K562 (cell line): Measurements from ENCODE around the gene ANKRD60. TPM values are rescaled to one million over a fixed set of nuclear protein-coding genes. Genes with fewer than 3 reads are reported as not detected.

Experiments used
- AFF1 ChIP-seq, 2 experiments: fragments of 450-650 bp; IDR thresholded peaks; 2 replicates each; pipeline ENCODE4 v1.6.1; 2018; ENCODE audit warnings: mild to moderate bottlenecking in 2 of 2, low read depth in 1 of 2; ENCODE audit not compliant: partially characterized antibody in 2 of 2
- ARID1B ChIP-seq: fragments of 450-650 bp; IDR thresholded peaks from 2 replicates; pipeline ENCODE4 v1.6.1; 2016; ENCODE audit warnings: antibody characterized with exemption, mild to moderate bottlenecking, inconsistent platforms
- BCL6 ChIP-seq: fragments of 250-450 bp; sonication (Bioruptor Pico); IDR thresholded peaks from 2 replicates; pipeline ENCODE4 v1.4.0; 2020
- BMI1 ChIP-seq: fragments of 150-350 bp; IDR thresholded peaks from 2 replicates; pipeline ENCODE4 v1.6.1; 2014; ENCODE audit warnings: low read length
- CBFA2T2 ChIP-seq: fragments of 450-650 bp; conservative IDR thresholded peaks from 2 replicates; pipeline ENCODE4 v1.6.1; 2017; ENCODE audit warnings: mild to moderate bottlenecking
- KDM1A ChIP-seq, 2 experiments: fragments of 450-650 bp; IDR thresholded peaks; 2 replicates each; pipeline ENCODE4 v1.6.1; 2016; ENCODE audit warnings: mild to moderate bottlenecking in 2 of 2
- PTTG1 ChIP-seq: fragments of 450-650 bp; IDR thresholded peaks from 2 replicates; pipeline ENCODE4 v1.6.1; 2016; ENCODE audit warnings: low read depth, mild to moderate bottlenecking, missing genetic modification characterization, missing compliant biosample characterization
- TCF3 ChIP-seq: sonication (generic); formaldehyde crosslinking; IDR thresholded peaks from 2 replicates; pipeline ENCODE4 v1.4.0; 2020; ENCODE audit warnings: mild to moderate bottlenecking, missing genetic modification reagents
- TEAD4 ChIP-seq, 2 experiments: sonication (generic) in 1 of 2; formaldehyde crosslinking in 1 of 2; IDR thresholded peaks; 2 replicates each; pipeline versions ENCODE4 v1.6.1 to v1.8.0; 2012 to 2022; ENCODE audit warnings: borderline replicate concordance in 1 of 2, inconsistent platforms in 1 of 2, low read length in 1 of 2, mild to moderate bottlenecking in 1 of 2, missing genetic modification reagents in 1 of 2
- ZNF165 ChIP-seq: fragments of 250-450 bp; sonication (Bioruptor Pico); IDR thresholded peaks from 2 replicates; pipeline ENCODE4 v1.4.0; 2020; ENCODE audit warnings: borderline replicate concordance
- ZNF780A ChIP-seq: fragments of 250-450 bp; sonication (Bioruptor Pico); IDR thresholded peaks from 2 replicates; pipeline ENCODE4 v1.5.0; 2021; ENCODE audit warnings: mild to moderate bottlenecking
- ZNF785 ChIP-seq: fragments of 250-450 bp; sonication (Bioruptor Pico); IDR thresholded peaks from 2 replicates; pipeline ENCODE4 v1.4.0; 2020; ENCODE audit warnings: mild to moderate bottlenecking
- polyA plus RNA-seq, 8 experiments: library from polyadenylated mRNA; depleted of rRNA in 4 of 8; stranded (reverse) in 5 of 8; unstranded in 3 of 8; fragments of >200 nt; fragmentation: Nextera tagmentation in 2 of 8; fragmentation: Illumina TruSeq in 1 of 8; extraction: Ambion mirVana in 2 of 8; extraction: Trizol in 1 of 8; gene quantifications; 2 replicates each; pipeline versions ENCODE4 v1.2.1 to v1.2.3, GENCODE V29; 2011 to 2014; ENCODE audit warnings: inconsistent platforms in 1 of 8, missing spikeins in 1 of 8
- total RNA-seq, 7 experiments: library from RNA; depleted of rRNA in 6 of 7; stranded (reverse); fragments of >200 nt in 6 of 7; fragmentation: Illumina TruSeq in 2 of 7; extraction: Trizol in 2 of 7; gene quantifications; 2 replicates each; pipeline versions ENCODE4 v1.2.1 to v1.2.3, GENCODE V29; 2011 to 2021; ENCODE audit warnings: low replicate concordance in 1 of 7
- TF ChIP-seq, protein P1 (sequence below): sonication (generic); formaldehyde crosslinking; IDR thresholded peaks from 2 replicates; pipeline ENCODE4 v1.8.1; 2023; ENCODE audit warnings: mild to moderate bottlenecking, missing genetic modification reagents
- TF ChIP-seq, protein P2 (sequence below): fragments of 450-650 bp; IDR thresholded peaks from 2 replicates; pipeline ENCODE4 v1.6.1; 2017; ENCODE audit warnings: antibody characterized with exemption, mild to moderate bottlenecking
- TF ChIP-seq, protein P3 (sequence below): fragments of 450-650 bp; formaldehyde crosslinking; conservative IDR thresholded peaks from 2 replicates; pipeline ENCODE4 v1.4.0; 2022; ENCODE audit warnings: mild to moderate bottlenecking, missing genetic modification characterization

The ANKRD60 gene
- total and polyA plus RNA-seq, 9 of the 15 experiments (the other 6 are each of a cell fraction or from before 2014, with no cell fraction given), result not detected

DNA sequence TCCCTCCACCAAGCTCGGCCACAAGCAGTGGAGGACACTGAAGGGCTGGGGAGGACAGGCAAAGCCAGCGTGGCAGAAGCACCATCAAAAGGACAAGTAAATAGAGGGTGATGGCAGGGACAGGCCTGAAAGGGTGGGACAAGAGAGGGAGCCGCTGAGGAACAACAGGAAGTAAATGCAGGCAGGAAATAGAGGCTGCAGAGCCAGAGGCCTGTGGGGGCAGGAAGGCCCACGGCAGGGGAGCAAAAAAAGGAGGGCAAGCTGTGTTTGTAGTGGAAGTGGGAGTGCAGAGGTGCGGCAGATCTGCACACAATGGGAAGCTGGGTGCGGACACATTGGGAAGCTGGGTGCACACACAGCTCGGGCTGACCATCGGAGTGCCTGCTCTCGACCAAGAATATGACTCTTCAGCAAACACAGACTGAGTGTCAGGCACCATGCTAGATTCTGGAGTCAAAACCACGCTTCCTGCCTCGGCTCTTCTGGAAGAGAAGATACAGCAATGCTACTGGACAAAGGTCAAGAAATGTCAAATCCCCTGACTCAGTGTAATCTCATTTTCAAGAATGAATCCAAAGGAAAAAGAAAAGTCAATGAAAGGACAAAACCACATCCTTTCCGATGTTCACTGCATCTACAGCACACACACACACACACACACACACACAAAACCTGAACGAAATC is 40.6 kb upstream of the ANKRD60 start (continued):
- TF ChIP-seq ARID1B (peak; percentile 70), ZNF780A (CRISPR knock-in tag) (no peak), TEAD4 (IDR thresholded peaks at IDR 0.05; ENCODE audit: low read length) (peak; percentile 46; the same call in 1 of the 2 replicates), TEAD4 (CRISPR knock-in tag; IDR thresholded peaks at IDR 0.05; ENCODE audit: borderline replicate concordance) (no peak), BCL6 (no peak), CBFA2T2 (peak; percentile 41), PTTG1 (tag) (no peak), ZNF165 (CRISPR knock-in tag) (no peak), AFF1 (IDR thresholded peaks at IDR 0.05; ENCODE audit: low read depth in 1 of 2, partially characterized antibody in 2 of 2) (no peak), KDM1A (IDR thresholded peaks at IDR 0.05) (peak; percentile 71 to 75; a peak in 3 of 4 replicates), ZNF785 (CRISPR knock-in tag) (no peak), BMI1 (no peak), TCF3 (CRISPR knock-in tag) (peak; percentile 66)
- TF ChIP-seq, protein P1, sequence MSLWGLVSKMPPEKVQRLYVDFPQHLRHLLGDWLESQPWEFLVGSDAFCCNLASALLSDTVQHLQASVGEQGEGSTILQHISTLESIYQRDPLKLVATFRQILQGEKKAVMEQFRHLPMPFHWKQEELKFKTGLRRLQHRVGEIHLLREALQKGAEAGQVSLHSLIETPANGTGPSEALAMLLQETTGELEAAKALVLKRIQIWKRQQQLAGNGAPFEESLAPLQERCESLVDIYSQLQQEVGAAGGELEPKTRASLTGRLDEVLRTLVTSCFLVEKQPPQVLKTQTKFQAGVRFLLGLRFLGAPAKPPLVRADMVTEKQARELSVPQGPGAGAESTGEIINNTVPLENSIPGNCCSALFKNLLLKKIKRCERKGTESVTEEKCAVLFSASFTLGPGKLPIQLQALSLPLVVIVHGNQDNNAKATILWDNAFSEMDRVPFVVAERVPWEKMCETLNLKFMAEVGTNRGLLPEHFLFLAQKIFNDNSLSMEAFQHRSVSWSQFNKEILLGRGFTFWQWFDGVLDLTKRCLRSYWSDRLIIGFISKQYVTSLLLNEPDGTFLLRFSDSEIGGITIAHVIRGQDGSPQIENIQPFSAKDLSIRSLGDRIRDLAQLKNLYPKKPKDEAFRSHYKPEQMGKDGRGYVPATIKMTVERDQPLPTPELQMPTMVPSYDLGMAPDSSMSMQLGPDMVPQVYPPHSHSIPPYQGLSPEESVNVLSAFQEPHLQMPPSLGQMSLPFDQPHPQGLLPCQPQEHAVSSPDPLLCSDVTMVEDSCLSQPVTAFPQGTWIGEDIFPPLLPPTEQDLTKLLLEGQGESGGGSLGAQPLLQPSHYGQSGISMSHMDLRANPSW, result no peak
- TF ChIP-seq, protein P2, sequence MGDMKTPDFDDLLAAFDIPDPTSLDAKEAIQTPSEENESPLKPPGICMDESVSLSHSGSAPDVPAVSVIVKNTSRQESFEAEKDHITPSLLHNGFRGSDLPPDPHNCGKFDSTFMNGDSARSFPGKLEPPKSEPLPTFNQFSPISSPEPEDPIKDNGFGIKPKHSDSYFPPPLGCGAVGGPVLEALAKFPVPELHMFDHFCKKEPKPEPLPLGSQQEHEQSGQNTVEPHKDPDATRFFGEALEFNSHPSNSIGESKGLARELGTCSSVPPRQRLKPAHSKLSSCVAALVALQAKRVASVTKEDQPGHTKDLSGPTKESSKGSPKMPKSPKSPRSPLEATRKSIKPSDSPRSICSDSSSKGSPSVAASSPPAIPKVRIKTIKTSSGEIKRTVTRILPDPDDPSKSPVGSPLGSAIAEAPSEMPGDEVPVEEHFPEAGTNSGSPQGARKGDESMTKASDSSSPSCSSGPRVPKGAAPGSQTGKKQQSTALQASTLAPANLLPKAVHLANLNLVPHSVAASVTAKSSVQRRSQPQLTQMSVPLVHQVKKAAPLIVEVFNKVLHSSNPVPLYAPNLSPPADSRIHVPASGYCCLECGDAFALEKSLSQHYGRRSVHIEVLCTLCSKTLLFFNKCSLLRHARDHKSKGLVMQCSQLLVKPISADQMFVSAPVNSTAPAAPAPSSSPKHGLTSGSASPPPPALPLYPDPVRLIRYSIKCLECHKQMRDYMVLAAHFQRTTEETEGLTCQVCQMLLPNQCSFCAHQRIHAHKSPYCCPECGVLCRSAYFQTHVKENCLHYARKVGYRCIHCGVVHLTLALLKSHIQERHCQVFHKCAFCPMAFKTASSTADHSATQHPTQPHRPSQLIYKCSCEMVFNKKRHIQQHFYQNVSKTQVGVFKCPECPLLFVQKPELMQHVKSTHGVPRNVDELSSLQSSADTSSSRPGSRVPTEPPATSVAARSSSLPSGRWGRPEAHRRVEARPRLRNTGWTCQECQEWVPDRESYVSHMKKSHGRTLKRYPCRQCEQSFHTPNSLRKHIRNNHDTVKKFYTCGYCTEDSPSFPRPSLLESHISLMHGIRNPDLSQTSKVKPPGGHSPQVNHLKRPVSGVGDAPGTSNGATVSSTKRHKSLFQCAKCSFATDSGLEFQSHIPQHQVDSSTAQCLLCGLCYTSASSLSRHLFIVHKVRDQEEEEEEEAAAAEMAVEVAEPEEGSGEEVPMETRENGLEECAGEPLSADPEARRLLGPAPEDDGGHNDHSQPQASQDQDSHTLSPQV, result peak; percentile 64; the same call in 1 of the 2 replicates
- TF ChIP-seq, protein P3, sequence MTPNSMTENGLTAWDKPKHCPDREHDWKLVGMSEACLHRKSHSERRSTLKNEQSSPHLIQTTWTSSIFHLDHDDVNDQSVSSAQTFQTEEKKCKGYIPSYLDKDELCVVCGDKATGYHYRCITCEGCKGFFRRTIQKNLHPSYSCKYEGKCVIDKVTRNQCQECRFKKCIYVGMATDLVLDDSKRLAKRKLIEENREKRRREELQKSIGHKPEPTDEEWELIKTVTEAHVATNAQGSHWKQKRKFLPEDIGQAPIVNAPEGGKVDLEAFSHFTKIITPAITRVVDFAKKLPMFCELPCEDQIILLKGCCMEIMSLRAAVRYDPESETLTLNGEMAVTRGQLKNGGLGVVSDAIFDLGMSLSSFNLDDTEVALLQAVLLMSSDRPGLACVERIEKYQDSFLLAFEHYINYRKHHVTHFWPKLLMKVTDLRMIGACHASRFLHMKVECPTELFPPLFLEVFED (CRISPR knock-in tag), result 0 out of 2 replicates have a peak, but pooled peaks have one; percentile 49
